ENCODE measurements around the gene GPR183.

Gene GPR183

GRCh38 chr13:99350191-99350590, 43.0 kb upstream of the GPR183 start:
- H3F3A ChIP-seq (ENCODE audit: insufficient read depth) = no peaks in the 10 kb centered on the region
- H3K9me2 ChIP-seq (replicated peaks; ENCODE audit: insufficient read depth, low read length) = no peaks in the 10 kb centered on the region
- no peak overlapping the region for H3K4me2 ChIP-seq (ENCODE audit: low read depth, low read length, poor library complexity, severe bottlenecking)
- no peaks in the 10 kb centered on the region for H4K20me1 ChIP-seq (ENCODE audit: low read depth, low read length)
- H3K27ac ChIP-seq (ENCODE audit: low read depth, low read length) = no peak overlapping the region
- H3K79me2 ChIP-seq (ENCODE audit: insufficient read depth, low read length) = no peaks in the 10 kb centered on the region
- no peak overlapping the region for H3K9ac ChIP-seq (ENCODE audit: low read length)
- no peaks in the 10 kb centered on the region for H3K27me3 ChIP-seq (ENCODE audit: low read length)
- H2AFZ ChIP-seq (ENCODE audit: low read depth, low read length, severe bottlenecking) = no peak overlapping the region
- H3K4me3 ChIP-seq (ENCODE audit: insufficient read depth, low read length, poor library complexity, severe bottlenecking) = no peak overlapping the region
- H3K9me3 ChIP-seq (ENCODE audit: insufficient read depth, low read length) = no peaks in the 10 kb centered on the region
- no peak for TF ChIP-seq CTCF (IDR thresholded peaks at IDR 0.05; ENCODE audit: insufficient read depth, low read length, poor library complexity, severe bottlenecking)
- no peaks in the 10 kb centered on the region for H3K36me3 ChIP-seq (ENCODE audit: low read length)

DNA sequence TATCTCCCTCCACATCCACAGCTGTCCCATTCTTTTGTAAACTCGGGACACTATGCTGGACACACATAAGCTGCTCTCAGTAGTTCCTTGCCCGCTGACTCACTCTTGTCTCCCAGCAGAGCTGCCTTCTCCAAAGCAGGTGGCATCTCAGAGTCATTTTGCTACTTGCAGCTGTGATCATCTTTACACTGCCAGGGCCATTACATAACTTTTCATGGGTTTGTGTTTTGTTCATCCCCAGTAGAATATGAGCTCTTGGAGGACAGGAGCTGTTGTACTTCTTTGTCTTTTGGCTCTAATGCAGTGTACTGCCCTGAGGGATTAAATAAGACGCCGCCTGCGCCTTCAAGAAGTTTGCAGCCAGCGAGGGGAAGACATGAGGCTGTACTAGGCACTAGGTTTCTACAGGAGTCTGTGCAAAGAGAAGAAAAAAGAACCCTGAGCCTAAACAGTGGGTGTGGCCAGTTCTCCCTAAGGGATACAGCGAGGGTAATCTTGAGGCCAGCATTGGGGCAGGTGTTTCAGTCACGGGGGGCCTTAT, 40.8 kb upstream of the GPR183 start:
- H3K9me3 ChIP-seq (ENCODE audit: insufficient read depth, low read length) = no peaks in the 10 kb centered on the region
- H2AFZ ChIP-seq (ENCODE audit: low read depth, low read length, severe bottlenecking) = no peak overlapping the region
- H3K4me2 ChIP-seq (ENCODE audit: low read depth, low read length, poor library complexity, severe bottlenecking) = no peak overlapping the region
- no peak overlapping the region for H3K9ac ChIP-seq (ENCODE audit: low read length)
- no peak overlapping the region for H3K27ac ChIP-seq (ENCODE audit: low read depth, low read length)
- no peaks in the 10 kb centered on the region for H3K27me3 ChIP-seq (ENCODE audit: low read length)
- no peaks in the 10 kb centered on the region; the same call in 1 of the 2 replicates for H3K36me3 ChIP-seq (ENCODE audit: low read length)
- H3K79me2 ChIP-seq (ENCODE audit: insufficient read depth, low read length) = no peaks in the 10 kb centered on the region
- no peaks in the 10 kb centered on the region for H3K9me2 ChIP-seq (replicated peaks; ENCODE audit: insufficient read depth, low read length)
- H3K4me3 ChIP-seq (ENCODE audit: insufficient read depth, low read length, poor library complexity, severe bottlenecking) = no peak overlapping the region
- H3F3A ChIP-seq (ENCODE audit: insufficient read depth) = no peaks in the 10 kb centered on the region
- TF ChIP-seq EZH2phosphoT487 (conservative IDR thresholded peaks at IDR 0.05; ENCODE audit: low read length) = no peak
- no peak for TF ChIP-seq CTCF (IDR thresholded peaks at IDR 0.05; ENCODE audit: insufficient read depth, low read length, poor library complexity, severe bottlenecking)
- no peaks in the 10 kb centered on the region for H4K20me1 ChIP-seq (ENCODE audit: low read depth, low read length)

DNA sequence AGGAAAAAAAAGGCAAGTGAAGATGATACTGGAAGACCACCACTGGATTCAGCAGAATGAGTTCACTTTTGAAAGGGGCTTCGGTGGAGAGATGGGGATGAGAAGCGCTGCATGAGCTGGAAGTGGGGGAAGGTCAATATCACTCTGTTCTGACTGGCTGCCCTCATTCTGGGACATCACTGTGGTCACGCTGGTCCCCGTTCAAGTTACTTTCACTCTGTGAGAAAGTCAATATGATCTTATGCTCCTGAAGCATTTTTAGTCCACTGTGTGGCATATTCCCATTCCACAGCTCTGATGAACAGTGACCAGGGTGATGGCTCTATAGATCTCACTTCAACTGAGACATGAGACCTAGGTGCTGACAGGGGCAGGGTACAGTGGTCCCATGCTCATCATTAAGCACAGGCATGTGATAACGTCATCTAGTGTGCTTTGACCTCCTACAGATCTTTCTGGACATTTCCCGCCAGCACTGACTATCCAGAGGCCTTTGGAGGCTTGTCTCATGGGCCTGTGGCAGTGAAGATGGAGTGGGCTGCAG, 40.2 kb upstream of the GPR183 start:
- H3K4me2 ChIP-seq (ENCODE audit: low read depth, low read length, poor library complexity, severe bottlenecking) = no peak overlapping the region
- no peak overlapping the region for H3K27ac ChIP-seq (ENCODE audit: low read depth, low read length)
- no peak overlapping the region for H3K4me3 ChIP-seq (ENCODE audit: insufficient read depth, low read length, poor library complexity, severe bottlenecking)
- H3F3A ChIP-seq (ENCODE audit: insufficient read depth) = no peaks in the 10 kb centered on the region
- no peak overlapping the region for H2AFZ ChIP-seq (ENCODE audit: low read depth, low read length, severe bottlenecking)
- no peak for TF ChIP-seq CTCF (IDR thresholded peaks at IDR 0.05; ENCODE audit: insufficient read depth, low read length, poor library complexity, severe bottlenecking)
- no peak for TF ChIP-seq EZH2phosphoT487 (conservative IDR thresholded peaks at IDR 0.05; ENCODE audit: low read length)
- no peaks in the 10 kb centered on the region for H3K79me2 ChIP-seq (ENCODE audit: insufficient read depth, low read length)
- H4K20me1 ChIP-seq (ENCODE audit: low read depth, low read length) = no peaks in the 10 kb centered on the region
- H3K9me3 ChIP-seq (ENCODE audit: insufficient read depth, low read length) = no peaks in the 10 kb centered on the region
- no peaks in the 10 kb centered on the region for H3K27me3 ChIP-seq (ENCODE audit: low read length)
- no peaks in the 10 kb centered on the region for H3K9me2 ChIP-seq (replicated peaks; ENCODE audit: insufficient read depth, low read length)
- no peaks in the 10 kb centered on the region; the same call in 1 of the 2 replicates for H3K36me3 ChIP-seq (ENCODE audit: low read length)
- no peak overlapping the region for H3K9ac ChIP-seq (ENCODE audit: low read length)
